A673 (cell line): ENCODE measurements around the gene MYO3A. TPM values are rescaled to one million over a fixed set of nuclear protein-coding genes. Genes with fewer than 3 reads are reported as not detected.

ENCODE experiments used
- BruUV-seq: library from RNA; stranded (reverse); fragments of 400-500 nt; replicated peaks from 2 replicates; lab custom pipeline; 2021; lab: Mats Ljungman, UMichigan
- CTCF ChIA-PET: fragments of 300-600 bp; sonication (Branson Sonifier 250); formaldehyde crosslinking; loops from one replicate; lab custom pipeline; 2022; ENCODE audit warnings: antibody characterized with exemption; lab: Charles Lee
- POLR2A ChIA-PET: fragments of 300-600 bp; sonication (Branson Sonifier 250); formaldehyde crosslinking; loops from one replicate; lab custom pipeline; 2022; ENCODE audit warnings: antibody characterized with exemption; ENCODE audit not compliant: low non-redundant PET; lab: Charles Lee
- DNase-seq: peaks from one replicate; pipeline ENCODE4 v3.0.0-alpha.2; 2015; ENCODE audit warnings: low spot score
- H3K27ac ChIP-seq: fragments of 200-600 bp; sonication (generic); 2 replicates; pipeline ENCODE4 v1.5.1; 2016; ENCODE audit warnings: mixed run types, low read depth, mild to moderate bottlenecking, mixed read lengths, antibody characterized with exemption, low read length; ENCODE audit not compliant: poor library complexity, severe bottlenecking
- H3K27me3 ChIP-seq: fragments of 200-600 bp; sonication (generic); replicated peaks from 2 replicates; pipeline ENCODE4 v1.6.1; 2017; ENCODE audit warnings: mixed run types, low read depth, mild to moderate bottlenecking, mixed read lengths, antibody characterized with exemption, low read length; ENCODE audit not compliant: insufficient read depth, poor library complexity
- H3K36me3 ChIP-seq: fragments of 200-600 bp; sonication (generic); 2 replicates; pipeline ENCODE4 v1.6.1; 2016; ENCODE audit warnings: mixed run types, mild to moderate bottlenecking, mixed read lengths, antibody characterized with exemption, low read length; ENCODE audit not compliant: insufficient read depth, poor library complexity, severe bottlenecking
- H3K4me1 ChIP-seq: fragments of 200-600 bp; sonication (generic); 2 replicates; pipeline ENCODE4 v1.6.1; 2017; ENCODE audit warnings: mixed run types, mild to moderate bottlenecking, mixed read lengths, antibody characterized with exemption, low read length; ENCODE audit not compliant: insufficient read depth, poor library complexity, severe bottlenecking
- H3K4me3 ChIP-seq: fragments of 200-600 bp; sonication (generic); 2 replicates; pipeline ENCODE4 v1.5.1; 2016; ENCODE audit warnings: low read depth, mixed run types, mild to moderate bottlenecking, mixed read lengths, low read length; ENCODE audit not compliant: poor library complexity, severe bottlenecking
- H3K9me3 ChIP-seq: fragments of 200-600 bp; sonication (generic); 2 replicates; pipeline ENCODE4 v1.6.1; 2016; ENCODE audit warnings: mixed run types, low read depth, mild to moderate bottlenecking, mixed read lengths, antibody characterized with exemption, low read length; ENCODE audit not compliant: poor library complexity, severe bottlenecking
- EZH2 ChIP-seq: fragments of 200-600 bp; sonication (generic); IDR thresholded peaks from 2 replicates; pipeline ENCODE4 v1.6.1; 2017; ENCODE audit warnings: borderline replicate concordance, low read depth, mild to moderate bottlenecking, mixed read lengths, antibody characterized with exemption, low read length; ENCODE audit not compliant: poor library complexity, severe bottlenecking
- intact Hi-C: fragments of 100-400 bp; cut with micrococcal nuclease; formaldehyde crosslinking; loops from one replicate; pipeline ENCODE4 v1.10.0; 2022; ENCODE audit not compliant: unreplicated experiment
- total RNA-seq: library from RNA; stranded (reverse); gene quantifications from 2 replicates; pipeline ENCODE4 v1.2.3, GENCODE V29; 2021
- TF ChIP-seq, protein P1 (sequence below): fragments of 300-800, 200-600 bp; sonication (generic); conservative IDR thresholded peaks from 2 replicates; pipeline ENCODE4 v1.5.1; 2017; ENCODE audit warnings: low read depth, mild to moderate bottlenecking, antibody characterized with exemption, low read length, moderate library complexity, mixed read lengths

The MYO3A gene
- total RNA-seq, 1 experiment from 2014 or later: 0.88 TPM

DNA sequence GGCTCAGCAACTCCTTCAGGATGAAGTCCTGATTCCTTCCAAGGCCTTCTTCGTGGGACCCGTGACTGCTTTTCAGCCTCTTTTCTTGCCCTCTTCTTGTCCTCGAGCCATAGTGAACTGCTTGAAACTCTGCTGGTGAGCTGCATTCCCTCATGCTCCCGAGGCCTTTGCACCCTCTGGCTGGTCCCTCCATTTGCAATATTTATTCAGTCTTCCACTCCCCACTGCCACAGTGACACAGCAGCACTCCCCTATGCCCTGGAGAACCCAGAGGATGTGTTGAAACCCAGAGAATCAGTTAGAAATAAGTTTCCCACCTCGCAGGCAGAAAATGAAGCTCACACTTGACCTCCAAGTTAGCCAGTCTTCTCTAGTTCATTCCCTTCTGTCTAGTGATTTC, 260.2 kb downstream of the MYO3A start:
- H3K36me3 ChIP-seq: no peaks in the 10 kb centered on the region
- no peaks in the 10 kb centered on the region for H3K27me3 ChIP-seq
- no peak for TF ChIP-seq EZH2
- TF ChIP-seq, protein P1, sequence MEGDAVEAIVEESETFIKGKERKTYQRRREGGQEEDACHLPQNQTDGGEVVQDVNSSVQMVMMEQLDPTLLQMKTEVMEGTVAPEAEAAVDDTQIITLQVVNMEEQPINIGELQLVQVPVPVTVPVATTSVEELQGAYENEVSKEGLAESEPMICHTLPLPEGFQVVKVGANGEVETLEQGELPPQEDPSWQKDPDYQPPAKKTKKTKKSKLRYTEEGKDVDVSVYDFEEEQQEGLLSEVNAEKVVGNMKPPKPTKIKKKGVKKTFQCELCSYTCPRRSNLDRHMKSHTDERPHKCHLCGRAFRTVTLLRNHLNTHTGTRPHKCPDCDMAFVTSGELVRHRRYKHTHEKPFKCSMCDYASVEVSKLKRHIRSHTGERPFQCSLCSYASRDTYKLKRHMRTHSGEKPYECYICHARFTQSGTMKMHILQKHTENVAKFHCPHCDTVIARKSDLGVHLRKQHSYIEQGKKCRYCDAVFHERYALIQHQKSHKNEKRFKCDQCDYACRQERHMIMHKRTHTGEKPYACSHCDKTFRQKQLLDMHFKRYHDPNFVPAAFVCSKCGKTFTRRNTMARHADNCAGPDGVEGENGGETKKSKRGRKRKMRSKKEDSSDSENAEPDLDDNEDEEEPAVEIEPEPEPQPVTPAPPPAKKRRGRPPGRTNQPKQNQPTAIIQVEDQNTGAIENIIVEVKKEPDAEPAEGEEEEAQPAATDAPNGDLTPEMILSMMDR: no peak
- H3K4me3 ChIP-seq: no peak overlapping the region
- H3K27ac ChIP-seq: no peak overlapping the region
- CTCF ChIA-PET: no interaction called here
- no peaks in the 10 kb centered on the region for H3K4me1 ChIP-seq
- POLR2A ChIA-PET: no interaction called here
- DNase-seq: no peak
- intact Hi-C loops: no loop called here
- BruUV-seq: no TSS peak
- H3K9me3 ChIP-seq: no peaks in the 10 kb centered on the region

DNA sequence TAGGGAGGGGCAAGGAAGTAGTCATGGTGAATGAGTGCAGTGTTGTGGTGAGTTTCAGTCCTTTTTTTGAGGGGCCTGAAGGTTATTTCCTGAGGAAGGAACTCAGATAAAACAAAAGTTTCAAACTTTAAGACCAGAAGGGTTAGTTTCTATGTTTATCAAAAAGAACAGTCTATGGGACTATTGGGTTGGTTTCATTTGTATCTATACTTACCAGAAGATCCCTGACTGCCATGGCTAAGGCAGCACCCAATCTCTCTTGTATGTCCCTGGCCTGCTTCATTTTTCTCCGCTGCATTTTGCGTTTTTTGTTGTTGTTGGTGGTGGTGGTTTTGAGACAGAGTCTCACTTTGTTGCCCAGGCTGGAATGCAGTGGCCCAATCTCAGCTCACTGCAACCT, 263.2 kb downstream of the MYO3A start:
- BruUV-seq: no TSS peak
- CTCF ChIA-PET: no interaction called here
- intact Hi-C loops: no loop called here

DNA sequence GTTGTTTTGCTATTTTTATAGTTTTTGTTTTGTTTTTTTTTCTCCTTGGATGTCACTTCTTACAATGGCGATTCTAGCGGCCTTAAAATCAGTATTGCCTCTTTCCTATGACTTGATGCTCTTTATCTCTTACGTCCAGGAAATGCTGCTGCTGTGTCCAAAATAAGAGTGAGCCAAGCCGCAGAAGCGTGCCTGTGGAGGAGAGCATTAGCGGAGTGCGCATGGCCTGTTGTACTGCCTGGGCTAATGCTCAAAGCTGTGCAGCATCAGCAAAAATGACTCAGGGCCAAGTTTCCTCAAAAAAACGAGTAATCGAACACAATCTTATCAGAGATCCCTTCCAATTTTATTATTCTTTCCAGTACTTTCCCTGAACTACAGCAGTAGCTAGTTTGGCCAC, 264.1 kb downstream of the MYO3A start:
- no peaks in the 10 kb centered on the region for H3K9me3 ChIP-seq
- CTCF ChIA-PET: no interaction called here
- POLR2A ChIA-PET: no interaction called here
- H3K27ac ChIP-seq: no peak overlapping the region
- intact Hi-C loops: no loop called here
- H3K4me1 ChIP-seq: no peaks in the 10 kb centered on the region
- no TSS peak for BruUV-seq
- DNase-seq: no peak
- H3K27me3 ChIP-seq: no peaks in the 10 kb centered on the region
- no peak for TF ChIP-seq EZH2
- TF ChIP-seq, protein P1: no peak
- H3K4me3 ChIP-seq: no peak overlapping the region
- H3K36me3 ChIP-seq: no peaks in the 10 kb centered on the region

More for the DNA sequence above, 263.2 kb downstream of the MYO3A start:
- DNase-seq: no peak
- no peak overlapping the region for H3K27ac ChIP-seq
- no peak for TF ChIP-seq EZH2
- TF ChIP-seq, protein P1: no peak
- no peaks in the 10 kb centered on the region for H3K4me1 ChIP-seq
- POLR2A ChIA-PET: no interaction called here
- no peaks in the 10 kb centered on the region for H3K27me3 ChIP-seq
- H3K36me3 ChIP-seq: no peaks in the 10 kb centered on the region
- no peaks in the 10 kb centered on the region for H3K9me3 ChIP-seq
- H3K4me3 ChIP-seq: no peak overlapping the region
